AG20443 (cell line): ENCODE results near the gene CDYL.
A peak's percentile ranks its signal among the peaks of the same experiment; 100 is the strongest.

Experiments used
- DNase-seq: peaks from one replicate; pipeline ENCODE4 v3.0.0; 2012; ENCODE audit warnings: low spot score, mixed read lengths

The CDYL gene

DNA sequence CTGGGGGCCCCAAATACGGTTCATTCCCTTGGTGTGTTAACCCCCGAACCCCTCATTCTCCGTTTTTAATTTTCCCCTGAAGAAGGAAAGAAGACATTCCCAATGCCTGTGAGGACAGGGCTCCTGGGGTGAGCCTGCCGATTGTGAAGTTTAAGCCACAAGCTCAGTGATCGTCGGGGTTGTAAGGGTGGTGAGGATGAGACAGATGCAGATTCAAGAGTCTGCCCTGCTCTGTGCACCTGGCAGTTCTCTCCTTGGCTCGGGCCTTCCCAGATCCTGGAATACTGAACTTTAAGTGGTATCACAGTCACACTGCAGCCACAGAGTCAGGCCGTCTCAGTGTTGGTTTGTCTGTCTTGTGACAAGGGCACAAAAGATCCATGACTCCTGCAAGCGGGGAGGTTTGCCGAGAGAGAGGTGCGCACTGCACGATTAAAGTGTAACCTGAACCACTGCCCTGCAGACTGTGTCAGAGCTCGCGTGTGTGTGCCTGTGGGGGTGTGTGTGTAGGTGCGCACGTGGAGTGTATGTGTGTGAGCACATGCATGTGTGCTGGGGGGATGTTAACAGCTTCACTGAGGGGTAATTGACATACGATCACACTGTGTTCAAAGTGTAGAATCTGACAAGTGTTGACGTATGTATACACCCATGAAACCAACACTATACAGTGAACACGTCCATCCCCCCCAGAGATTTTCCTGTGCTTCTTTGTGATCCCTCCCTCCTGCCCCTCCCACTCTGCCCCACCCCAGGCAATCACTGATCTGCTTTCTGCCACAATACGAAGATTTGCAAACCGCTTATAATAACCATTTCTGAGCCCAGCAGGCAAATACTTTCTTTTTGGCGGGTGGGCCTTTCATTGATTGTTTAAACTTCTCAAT, 188.7 kb downstream of the CDYL start:
- DNase-seq = no peak

DNA sequence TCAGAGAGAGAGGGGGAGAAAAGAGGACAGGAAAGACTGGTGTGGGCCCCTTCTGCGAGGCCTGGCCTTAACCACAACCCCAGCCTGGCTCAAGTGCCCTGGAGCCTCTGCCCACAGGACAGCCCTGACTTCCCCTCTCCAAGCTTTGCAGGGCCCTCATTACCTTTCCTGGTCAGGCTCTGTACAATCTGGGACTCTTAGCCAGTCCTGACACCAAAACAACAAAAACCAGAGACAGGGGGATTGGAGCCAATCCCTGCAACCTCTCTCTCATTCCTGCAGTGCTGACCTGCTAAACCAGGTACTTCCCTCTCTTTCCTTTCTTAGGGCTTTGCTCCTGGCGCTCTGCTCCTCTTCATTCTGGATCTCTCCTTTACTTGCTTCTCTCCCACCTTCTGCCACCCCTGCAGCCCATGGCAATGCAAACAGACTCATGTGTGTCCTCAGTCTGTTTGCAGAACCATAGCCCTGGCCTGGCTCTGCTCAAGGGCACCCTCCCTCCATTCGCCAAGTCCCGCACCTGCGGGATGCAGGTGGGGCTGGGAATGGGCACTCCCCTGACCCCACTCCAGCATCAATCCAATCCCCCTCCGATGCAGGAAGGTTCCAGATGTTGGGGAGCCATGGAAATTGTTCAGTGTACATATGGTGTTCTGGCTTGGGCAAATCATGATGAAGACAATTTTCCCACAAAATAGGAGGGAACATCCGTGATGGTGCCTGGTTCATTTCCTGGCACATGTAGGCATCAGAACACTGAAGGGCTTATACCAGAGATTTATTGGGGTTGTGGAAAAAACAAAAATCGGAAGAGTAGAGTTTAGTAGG, 189.6 kb downstream of the CDYL start:
- DNase-seq = no peak

GRCh38 chr6:4967301-4968030, 191.3 kb downstream of the CDYL start:
- peak; percentile 24 for DNase-seq

- DNase-seq = no peak
Measured at GRCh38 chr6:4969609-4970285, 193.5 kb downstream of the CDYL start.

GRCh38 chr6:4970739-4971395, 194.7 kb downstream of the CDYL start:
- no peak for DNase-seq

GRCh38 chr6:4971851-4972250, 195.6 kb downstream of the CDYL start:
- no peak for DNase-seq

- DNase-seq = no peak
Measured at GRCh38 chr6:4972438-4972837, 196.2 kb downstream of the CDYL start.

DNA sequence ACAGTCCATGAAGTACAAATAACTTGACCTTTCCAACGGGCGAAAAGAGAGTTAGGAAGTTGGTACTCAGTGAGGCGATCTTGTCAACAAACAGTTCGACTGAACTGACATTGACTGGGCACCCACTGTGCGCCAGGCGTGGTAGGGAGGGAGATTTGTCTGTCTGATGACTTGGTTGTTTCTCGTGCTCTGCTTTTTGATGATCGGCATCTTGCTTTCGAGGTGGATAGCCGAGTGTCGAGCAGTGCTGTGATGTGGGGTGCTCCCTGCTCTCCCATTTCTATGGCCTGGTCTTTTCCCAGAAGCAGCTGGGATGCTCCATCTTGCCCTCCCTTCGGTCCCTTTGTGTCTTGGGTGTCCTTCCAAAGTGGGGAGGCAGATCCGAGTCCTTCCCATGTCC, 197.2 kb downstream of the CDYL start:
- DNase-seq = no peak

GRCh38 chr6:4973982-4974745, 198.0 kb downstream of the CDYL start:
- peak; percentile 83 for DNase-seq

DNA sequence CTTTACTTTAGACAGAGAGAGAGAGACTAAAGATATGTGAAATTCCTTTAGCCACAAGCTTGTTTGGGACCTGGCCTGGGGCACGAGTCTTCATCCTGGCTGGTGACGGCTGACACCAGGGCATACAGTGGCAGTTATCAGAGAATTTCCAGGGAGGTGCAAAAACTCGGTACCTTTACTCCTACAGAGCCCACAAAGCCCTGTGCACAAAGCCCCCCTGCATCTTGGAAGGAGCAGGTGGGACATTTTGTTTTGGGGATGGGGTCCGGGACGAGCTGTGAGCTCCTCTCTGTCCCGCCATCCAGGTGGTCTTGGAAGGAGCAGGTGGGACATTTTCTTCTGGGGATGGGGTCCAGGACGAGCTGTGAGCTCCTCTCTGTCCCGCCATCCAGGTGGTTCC, 198.8 kb downstream of the CDYL start:
- no peak for DNase-seq

DNA sequence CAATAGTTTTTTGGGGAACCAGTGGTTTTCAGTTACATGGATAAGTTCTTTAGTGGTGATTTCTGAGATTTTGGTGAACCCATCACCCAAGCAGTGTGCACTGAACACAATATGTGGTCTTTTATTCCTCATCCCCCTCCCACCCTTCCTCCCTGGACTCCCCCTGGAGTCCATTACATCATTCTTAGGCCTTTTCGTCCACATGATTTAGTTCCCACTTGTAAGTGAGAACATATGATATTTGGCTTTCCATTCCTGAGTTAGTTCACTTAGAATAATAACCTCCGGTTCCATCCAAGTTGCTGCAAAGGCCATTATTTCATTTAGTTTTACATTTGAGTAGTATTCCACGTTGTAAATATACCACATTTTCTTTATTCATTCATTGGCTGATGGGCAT, 199.3 kb downstream of the CDYL start:
- no peak for DNase-seq

DNA sequence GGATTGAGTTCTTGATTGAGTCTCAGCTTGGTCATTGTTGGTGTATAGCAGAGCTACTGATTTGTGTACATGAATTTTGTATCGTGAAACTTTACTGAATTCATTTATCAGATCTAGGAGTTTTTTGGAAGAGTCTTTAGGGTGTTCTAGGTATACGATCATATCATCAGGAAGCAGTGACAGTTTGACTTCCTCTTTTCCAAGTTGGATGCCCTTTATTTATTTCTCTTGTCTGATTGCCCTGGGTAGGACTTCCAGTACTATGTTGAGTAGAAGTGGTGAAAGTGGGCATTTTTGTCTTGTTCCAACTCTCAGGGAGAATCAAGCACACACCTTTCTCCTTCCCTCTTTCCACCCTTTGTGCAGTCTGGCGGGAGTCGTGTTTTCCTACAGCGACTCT, 201.3 kb downstream of the CDYL start:
- no peak for DNase-seq

- no peak for DNase-seq
Measured at GRCh38 chr6:4979426-4979825, 203.2 kb downstream of the CDYL start.

DNA sequence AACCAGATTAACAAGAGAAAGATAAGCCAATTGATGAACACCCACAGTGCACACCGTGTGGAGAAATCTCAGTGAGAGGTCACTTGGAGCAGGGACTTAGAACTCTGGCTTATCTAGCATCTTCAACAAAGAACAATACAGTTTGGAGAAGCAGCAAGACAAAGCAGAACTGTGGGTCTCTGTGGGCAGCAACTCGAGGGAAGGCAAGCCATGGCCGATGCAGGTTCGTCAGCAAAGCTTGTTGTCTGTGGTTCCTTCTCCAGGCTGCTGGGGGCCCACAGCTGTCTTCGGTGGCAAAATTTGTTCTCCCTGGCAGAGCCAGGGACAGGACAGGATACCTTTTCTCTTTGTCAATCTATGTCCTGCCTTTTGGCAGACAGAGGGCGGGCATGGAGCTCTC, 205.6 kb downstream of the CDYL start:
- DNase-seq = no peak

GRCh38 chr6:4983322-4983721, 207.1 kb downstream of the CDYL start:
- no peak for DNase-seq

DNA sequence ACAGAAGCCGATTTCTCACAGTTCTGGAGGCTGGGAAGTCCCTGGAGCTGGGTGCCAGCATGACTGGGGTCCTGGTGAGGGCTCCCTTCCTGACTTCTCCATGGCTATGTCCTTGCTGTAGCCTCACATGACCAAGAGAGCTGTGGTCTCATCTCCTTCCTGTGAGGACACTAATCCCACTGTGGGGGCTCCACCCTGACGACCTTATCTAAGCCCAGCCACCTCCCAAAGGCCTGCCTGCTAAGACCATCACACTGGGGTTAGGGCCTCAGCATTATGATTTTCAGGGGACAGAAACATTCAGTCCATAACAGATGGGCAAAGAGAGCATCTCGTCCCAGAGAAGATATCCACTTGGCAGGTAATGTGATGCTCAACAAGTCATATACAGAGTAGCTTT, 210.8 kb downstream of the CDYL start:
- no peak for DNase-seq

- no peak for DNase-seq
Measured at GRCh38 chr6:4987432-4987831, 211.2 kb downstream of the CDYL start.

DNA sequence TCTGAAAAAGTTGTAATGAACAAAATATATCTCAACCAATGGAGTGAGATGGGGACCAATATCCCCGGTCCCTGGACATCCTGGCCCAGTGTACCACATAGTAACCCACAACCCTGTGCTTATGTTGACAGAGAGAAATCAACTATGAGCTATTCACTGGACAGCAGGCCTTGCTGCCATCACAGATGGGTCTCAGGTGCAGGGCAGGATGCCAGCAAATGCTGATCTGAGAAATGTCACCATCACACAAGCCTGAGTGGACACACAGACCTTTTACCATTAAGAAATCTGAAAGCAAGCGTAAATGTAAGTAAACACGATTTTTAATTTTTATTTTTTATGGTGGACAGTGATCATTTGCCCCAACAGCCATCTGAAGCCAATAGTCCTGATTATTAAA, 218.5 kb downstream of the CDYL start:
- DNase-seq = no peak

DNA sequence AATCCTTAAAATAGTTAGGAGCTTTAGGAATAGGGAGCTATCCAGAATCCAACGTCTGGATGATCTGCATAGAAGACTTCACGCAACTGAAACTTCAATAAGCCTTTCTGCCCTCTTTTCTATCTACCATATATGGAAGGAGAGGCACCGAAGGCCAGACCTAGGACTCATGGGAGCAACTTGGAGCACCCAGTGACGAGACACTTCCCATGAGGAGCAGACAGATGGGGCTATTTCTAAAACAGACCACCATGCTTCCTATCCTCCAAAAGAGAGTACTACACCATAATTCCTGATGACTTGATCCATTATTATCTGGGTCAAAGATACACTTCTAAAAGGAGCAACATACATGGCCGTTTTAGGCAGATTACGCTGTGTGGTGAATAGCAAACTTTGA, 221.7 kb downstream of the CDYL start:
- DNase-seq = no peak

- no peak for DNase-seq
Measured at GRCh38 chr6:4999586-4999985, 223.4 kb downstream of the CDYL start.
